Esophagus muscularis mucosa (tissue), 4 donors: Measurements from ENCODE around the gene ABCA9.

Source experiments
- CTCF ChIP-seq, 3 experiments: fragments of 200-600 bp in 2 of 3; fragments of 450-650 bp in 1 of 3; sonication (generic) in 2 of 3; IDR thresholded peaks; one replicate each; pipeline ENCODE4 v1.5.1; 2017 to 2019; ENCODE audit warnings: antibody characterized with exemption in 3 of 3, mild to moderate bottlenecking in 2 of 3, moderate library complexity in 1 of 3
- EP300 ChIP-seq: sonication (generic); formaldehyde crosslinking; IDR thresholded peaks from one replicate; pipeline ENCODE4 v1.6.1; 2017; ENCODE audit warnings: antibody characterized with exemption
- POLR2A ChIP-seq: fragments of 450-650 bp; IDR thresholded peaks from one replicate; pipeline ENCODE4 v1.6.1; 2017; ENCODE audit warnings: antibody characterized with exemption, moderate library complexity, mild to moderate bottlenecking, low read depth
- POLR2AphosphoS5 ChIP-seq, 2 donors: sonication (generic); formaldehyde crosslinking; IDR thresholded peaks; one replicate each; pipeline ENCODE4 v1.6.1; 2017; ENCODE audit warnings: antibody characterized with exemption in 2 of 2

DNA sequence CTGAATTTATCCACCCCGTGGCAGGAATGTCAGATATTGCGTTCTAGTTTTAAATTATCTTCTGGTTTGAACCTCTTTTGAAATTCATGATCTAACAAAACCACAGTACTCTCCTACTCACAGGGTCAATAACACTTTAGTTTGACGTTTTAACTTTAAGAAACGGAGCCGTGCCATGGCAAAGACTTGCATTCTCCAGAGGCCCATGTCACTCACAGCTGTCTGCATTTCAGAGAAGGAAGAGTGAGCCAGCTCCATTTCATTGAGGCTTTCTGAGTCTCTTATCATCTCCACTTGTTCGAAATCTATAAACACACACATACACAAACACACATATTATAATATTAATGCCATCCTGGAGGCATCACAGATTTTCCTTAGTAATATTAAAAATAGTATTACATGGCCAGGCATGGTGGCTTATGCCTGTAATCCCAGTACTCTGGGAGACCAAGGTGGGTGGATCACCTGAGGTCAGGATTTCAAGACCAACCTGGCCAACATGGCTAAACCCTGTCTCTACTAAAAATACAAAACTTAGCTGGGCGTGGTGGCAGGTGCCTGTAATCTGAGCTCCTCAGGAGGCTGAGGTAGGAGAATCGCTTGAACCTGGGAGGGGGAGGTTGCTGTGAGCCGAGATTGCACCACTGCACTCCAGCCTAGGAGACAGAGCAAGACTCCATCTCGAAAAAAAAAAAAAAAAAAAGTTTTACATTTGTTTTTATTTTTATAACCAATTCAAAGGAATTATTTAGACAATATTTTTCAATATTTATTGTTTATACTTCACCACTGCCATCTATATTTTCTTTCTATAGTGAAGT is 45.4 kb upstream of the ABCA9 start:
- TF ChIP-seq CTCF (IDR thresholded peaks at IDR 0.05) = no peak
- no peak for TF ChIP-seq POLR2A
- TF ChIP-seq EP300 = no peak
- no peak for TF ChIP-seq POLR2AphosphoS5 (IDR thresholded peaks at IDR 0.05)
